GM12873 (cell line): Measurements from ENCODE around the gene MAP3K8.

Experiments used
- CTCF ChIP-seq: IDR thresholded peaks from 2 replicates; pipeline ENCODE4 v1.5.1; 2012; ENCODE audit warnings: low read depth, mild to moderate bottlenecking, moderate library complexity, low read length, control low read depth; ENCODE audit not compliant: insufficient read depth; ENCODE audit errors: missing control alignments

The MAP3K8 gene

GRCh38 chr10:30489346-30489745 is 55.4 kb downstream of the MAP3K8 start:
- no peak for TF ChIP-seq CTCF

DNA sequence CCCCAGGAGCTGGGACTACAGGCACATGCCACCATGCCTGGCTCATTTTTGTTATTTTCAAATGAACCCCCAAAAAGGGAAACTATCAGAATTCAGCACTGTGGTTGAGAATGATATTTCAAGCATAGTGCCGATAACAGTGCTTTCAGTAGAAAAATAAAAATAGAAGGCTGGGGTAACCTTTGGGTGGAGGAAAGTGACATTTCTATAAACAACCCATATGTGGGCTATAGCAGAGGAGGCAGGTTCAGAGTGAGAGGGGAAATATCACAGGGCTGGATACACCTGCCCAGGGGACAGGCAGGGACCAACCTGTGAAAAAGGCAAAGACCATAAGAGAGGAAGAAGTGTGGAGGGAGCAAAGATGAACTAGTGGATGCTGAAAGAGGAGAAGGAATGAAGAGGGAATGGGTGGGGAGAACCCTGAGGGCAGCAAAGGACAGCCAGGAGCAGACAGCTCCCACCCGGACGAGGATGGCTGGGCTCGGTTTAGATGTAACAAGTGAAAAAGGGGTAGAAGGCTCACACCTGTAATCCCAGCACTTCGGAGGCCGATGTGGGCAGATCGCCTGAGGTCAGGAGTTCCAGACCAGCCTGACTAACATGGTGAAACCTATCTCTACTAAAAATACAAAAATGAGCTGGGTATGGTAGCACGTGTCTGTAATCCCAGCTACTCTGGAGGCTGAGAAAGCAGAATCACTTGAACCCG is 56.5 kb downstream of the MAP3K8 start:
- no peak for TF ChIP-seq CTCF

- TF ChIP-seq CTCF = no peak
Measured at GRCh38 chr10:30491204-30491915, 57.4 kb downstream of the MAP3K8 start.

DNA sequence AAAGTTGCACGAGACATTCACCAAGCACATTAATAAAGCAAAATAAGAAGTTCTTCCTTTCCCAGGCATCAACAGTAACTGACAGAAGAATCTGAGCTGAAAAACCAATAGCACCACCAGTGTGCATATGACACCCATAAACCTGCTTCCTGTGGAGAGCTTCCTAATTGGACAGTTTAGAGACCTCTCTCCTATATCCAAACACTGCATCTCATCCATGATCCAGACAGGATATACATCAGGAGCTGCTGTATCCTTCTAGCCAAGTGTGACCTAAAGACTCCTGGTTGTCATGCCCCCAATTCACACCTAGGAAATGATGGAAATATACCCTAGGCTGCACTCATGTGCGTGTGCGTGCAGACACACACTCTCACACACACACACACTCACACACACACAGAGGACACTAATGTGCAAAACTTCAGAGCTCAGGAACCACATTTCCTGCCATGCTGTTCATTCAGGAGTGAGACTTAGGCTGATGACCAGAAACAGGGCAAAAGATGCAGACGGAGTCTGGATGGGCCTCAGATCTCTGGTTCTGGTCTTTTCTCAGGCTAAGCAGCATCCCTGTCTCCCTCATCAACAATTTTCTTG is 58.0 kb downstream of the MAP3K8 start:
- TF ChIP-seq CTCF = no peak

DNA sequence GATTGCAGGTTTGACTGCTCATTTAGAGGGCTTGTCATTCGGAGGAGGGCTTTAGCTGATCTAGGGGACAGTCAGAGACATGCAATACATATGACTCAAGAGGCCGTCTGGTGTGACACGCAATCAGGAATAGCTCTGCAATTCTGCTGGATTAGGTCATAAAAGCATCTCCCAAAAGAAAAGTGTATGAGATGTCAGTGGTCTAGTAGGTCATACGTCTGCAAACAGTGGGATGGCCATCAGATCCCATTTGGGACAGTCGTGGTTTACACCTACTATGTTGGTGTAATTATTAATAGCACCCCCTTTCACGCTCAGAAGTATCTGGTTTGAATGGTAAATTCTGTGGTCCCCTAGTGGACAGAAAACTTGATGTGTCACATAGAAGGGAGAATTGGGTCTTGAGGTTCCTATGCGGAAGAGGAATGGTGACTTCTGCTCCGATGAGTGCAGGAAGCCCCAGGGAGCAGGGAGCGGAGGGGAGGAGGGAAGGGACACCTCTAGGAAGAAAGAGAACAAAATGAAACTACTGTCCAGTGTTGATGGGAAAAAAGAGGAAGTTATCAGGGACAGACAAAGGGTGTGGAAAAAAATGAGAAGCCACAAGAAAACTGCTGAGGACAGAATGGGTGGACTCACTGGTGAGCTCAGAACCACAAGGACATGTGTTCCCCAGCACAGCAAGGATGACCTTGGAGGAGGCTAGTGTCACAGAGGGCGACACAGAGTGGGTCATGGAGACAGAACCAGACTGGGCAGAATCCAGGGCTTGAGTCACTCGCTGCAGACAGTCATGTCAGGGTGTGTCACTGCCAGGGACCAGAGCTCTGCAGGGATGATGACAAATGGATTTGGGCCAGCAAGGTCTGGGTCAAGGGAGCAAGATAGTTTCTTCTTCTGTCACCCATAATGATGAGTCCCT is 59.9 kb downstream of the MAP3K8 start:
- peak; percentile 56 for TF ChIP-seq CTCF

GRCh38 chr10:30494558-30494957 is 60.6 kb downstream of the MAP3K8 start:
- no peak for TF ChIP-seq CTCF
